OCI-LY1 (cell line): ENCODE measurements around the gene EEF2K.

Experiments
- H2AFZ ChIP-seq: fragments of 200-600 bp; sonication (generic), shearing (Covaris generic); 2 replicates; pipeline ENCODE4 v1.6.0; 2014; ENCODE audit warnings: antibody characterized with exemption, mild to moderate bottlenecking, low read length
- H3F3A ChIP-seq: fragments of 200-600 bp; sonication (generic), shearing (Covaris generic); 2 replicates; pipeline ENCODE4 v1.6.0; 2014; ENCODE audit warnings: mild to moderate bottlenecking, antibody characterized with exemption, low read length, moderate library complexity; ENCODE audit not compliant: insufficient read depth
- H3K27ac ChIP-seq: fragments of 200-600 bp; sonication (generic); 2 replicates; pipeline ENCODE4 v1.5.1; 2014; ENCODE audit warnings: low read length, mixed run types, mild to moderate bottlenecking, low read depth; ENCODE audit not compliant: poor library complexity, severe bottlenecking
- H3K27me3 ChIP-seq: fragments of 200-600 bp; sonication (generic); 2 replicates; pipeline ENCODE4 v1.6.0; 2014; ENCODE audit warnings: antibody characterized with exemption, mild to moderate bottlenecking, low read length, moderate library complexity; ENCODE audit not compliant: insufficient read depth
- H3K36me3 ChIP-seq: fragments of 200-600 bp; sonication (generic); 2 replicates; pipeline ENCODE4 v1.6.1; 2014; ENCODE audit warnings: mild to moderate bottlenecking, antibody characterized with exemption, low read length, moderate library complexity, mixed read lengths; ENCODE audit not compliant: insufficient read depth
- H3K4me1 ChIP-seq: fragments of 200-600 bp; sonication (generic); 2 replicates; pipeline ENCODE4 v1.5.1; 2014; ENCODE audit warnings: mild to moderate bottlenecking, low read length, moderate library complexity; ENCODE audit not compliant: insufficient read depth, severe bottlenecking
- H3K4me2 ChIP-seq: fragments of 200-600 bp; sonication (generic), shearing (Covaris generic); 2 replicates; pipeline ENCODE4 v1.6.1; 2014; ENCODE audit warnings: low read length
- H3K4me3 ChIP-seq: fragments of 200-600 bp; sonication (generic); 2 replicates; pipeline ENCODE4 v1.5.1; 2014; ENCODE audit warnings: low read length, low read depth, mild to moderate bottlenecking, mixed read lengths; ENCODE audit not compliant: poor library complexity, severe bottlenecking
- H3K79me2 ChIP-seq: fragments of 200-600 bp; shearing (Covaris generic); 2 replicates; pipeline ENCODE4 v1.6.1; 2016; ENCODE audit warnings: mixed run types, low read length, mixed read lengths; ENCODE audit not compliant: insufficient read depth
- H3K9ac ChIP-seq: fragments of 200-600 bp; sonication (generic), shearing (Covaris generic); 2 replicates; pipeline ENCODE4 v1.6.1; 2014; ENCODE audit warnings: mild to moderate bottlenecking, low read length, mixed read lengths
- H3K9me2 ChIP-seq: fragments of 200-600 bp; sonication (generic), shearing (Covaris generic); 2 replicates; pipeline ENCODE4 v1.6.1; 2014; ENCODE audit warnings: low read depth, mild to moderate bottlenecking, low read length, mixed read lengths
- H3K9me3 ChIP-seq: fragments of 200-600 bp; shearing (Covaris generic); 2 replicates; pipeline ENCODE4 v1.6.1; 2014; ENCODE audit warnings: low read length, mixed read lengths
- H4K20me1 ChIP-seq: fragments of 200-600 bp; sonication (generic), shearing (Covaris generic); 2 replicates; pipeline ENCODE4 v1.6.0; 2016; ENCODE audit warnings: mild to moderate bottlenecking, low read length; ENCODE audit not compliant: insufficient read depth
- EZH2 ChIP-seq: fragments of 200-600 bp; sonication (generic), shearing (Covaris generic); IDR thresholded peaks from 2 replicates; pipeline ENCODE4 v1.8.0; 2017; ENCODE audit warnings: borderline replicate concordance, mixed run types, mild to moderate bottlenecking, antibody characterized with exemption, low read length, moderate library complexity, mixed read lengths
- TF ChIP-seq, protein P1 (sequence below): fragments of 200-600 bp; sonication (generic), shearing (Covaris generic); IDR thresholded peaks from 2 replicates; pipeline ENCODE4 v1.5.1; 2017; ENCODE audit warnings: mild to moderate bottlenecking, antibody characterized with exemption, low read length, moderate library complexity, mixed read lengths

Gene EEF2K

DNA sequence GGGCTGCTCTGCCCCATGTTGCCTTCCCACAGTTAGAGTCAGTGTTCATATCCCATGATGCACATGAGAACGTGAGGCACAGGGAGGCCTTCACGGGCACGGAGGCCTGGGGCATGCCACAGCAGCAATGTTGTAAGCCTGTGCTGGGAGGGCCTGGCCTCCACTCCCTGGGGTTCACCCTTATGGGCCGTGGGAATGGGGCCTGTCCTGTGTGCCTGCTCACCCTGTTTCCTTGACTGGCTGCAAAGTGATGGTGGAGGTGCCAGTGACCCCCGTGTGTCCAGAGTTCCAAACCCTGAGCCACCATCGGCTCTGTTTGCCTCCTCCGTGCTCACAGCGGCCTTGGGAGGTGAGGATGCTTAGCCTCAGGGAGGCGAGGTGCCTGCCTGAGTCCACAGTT is 100.7 kb downstream of the EEF2K start:
- peaks cover 6% of the 10 kb centered on the region; the same call in 1 of the 2 replicates for H3K79me2 ChIP-seq
- no peaks in the 10 kb centered on the region for H3K27me3 ChIP-seq
- H3K9ac ChIP-seq, result no peak overlapping the region
- H3K9me2 ChIP-seq, result no peaks in the 10 kb centered on the region
- H3K9me3 ChIP-seq, result no peaks in the 10 kb centered on the region
- H3K27ac ChIP-seq, result no peak overlapping the region
- no peaks in the 10 kb centered on the region for H3K4me1 ChIP-seq
- H3K4me2 ChIP-seq, result no peak overlapping the region
- H3K4me3 ChIP-seq, result no peak overlapping the region
- no peak overlapping the region for H2AFZ ChIP-seq
- no peaks in the 10 kb centered on the region for H3F3A ChIP-seq
- peaks cover 86% of the 10 kb centered on the region for H3K36me3 ChIP-seq
- no peaks in the 10 kb centered on the region for H4K20me1 ChIP-seq
- TF ChIP-seq, protein P1, sequence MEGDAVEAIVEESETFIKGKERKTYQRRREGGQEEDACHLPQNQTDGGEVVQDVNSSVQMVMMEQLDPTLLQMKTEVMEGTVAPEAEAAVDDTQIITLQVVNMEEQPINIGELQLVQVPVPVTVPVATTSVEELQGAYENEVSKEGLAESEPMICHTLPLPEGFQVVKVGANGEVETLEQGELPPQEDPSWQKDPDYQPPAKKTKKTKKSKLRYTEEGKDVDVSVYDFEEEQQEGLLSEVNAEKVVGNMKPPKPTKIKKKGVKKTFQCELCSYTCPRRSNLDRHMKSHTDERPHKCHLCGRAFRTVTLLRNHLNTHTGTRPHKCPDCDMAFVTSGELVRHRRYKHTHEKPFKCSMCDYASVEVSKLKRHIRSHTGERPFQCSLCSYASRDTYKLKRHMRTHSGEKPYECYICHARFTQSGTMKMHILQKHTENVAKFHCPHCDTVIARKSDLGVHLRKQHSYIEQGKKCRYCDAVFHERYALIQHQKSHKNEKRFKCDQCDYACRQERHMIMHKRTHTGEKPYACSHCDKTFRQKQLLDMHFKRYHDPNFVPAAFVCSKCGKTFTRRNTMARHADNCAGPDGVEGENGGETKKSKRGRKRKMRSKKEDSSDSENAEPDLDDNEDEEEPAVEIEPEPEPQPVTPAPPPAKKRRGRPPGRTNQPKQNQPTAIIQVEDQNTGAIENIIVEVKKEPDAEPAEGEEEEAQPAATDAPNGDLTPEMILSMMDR, result no peak
- TF ChIP-seq EZH2, result no peak

DNA sequence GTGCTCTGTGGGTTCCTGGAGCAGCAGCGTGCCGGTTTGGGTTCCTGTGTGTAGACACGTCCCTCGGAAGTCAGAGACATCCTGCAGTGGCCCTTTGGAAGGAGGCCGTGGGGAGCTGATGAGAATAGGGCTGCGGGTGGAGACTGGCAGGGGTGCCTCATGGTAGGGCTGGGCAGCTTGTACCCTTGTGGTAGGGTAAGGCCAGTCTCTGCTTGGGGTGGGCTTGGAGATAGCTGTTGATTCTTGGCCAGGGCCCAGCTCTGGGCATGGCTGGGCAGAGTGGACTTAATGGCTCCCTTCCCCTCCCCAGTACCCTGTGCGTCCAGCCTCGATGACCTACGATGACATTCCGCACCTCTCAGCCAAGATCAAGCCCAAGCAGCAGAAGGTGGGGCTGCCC is 101.8 kb downstream of the EEF2K start:
- H3K9me3 ChIP-seq, result no peaks in the 10 kb centered on the region
- H4K20me1 ChIP-seq, result no peaks in the 10 kb centered on the region
- no peak overlapping the region for H3K4me3 ChIP-seq
- TF ChIP-seq, protein P1, result no peak
- no peak for TF ChIP-seq EZH2
- no peaks in the 10 kb centered on the region for H3K79me2 ChIP-seq
- no peaks in the 10 kb centered on the region for H3K27me3 ChIP-seq
- H2AFZ ChIP-seq, result no peak overlapping the region
- H3K4me1 ChIP-seq, result no peaks in the 10 kb centered on the region
- H3F3A ChIP-seq, result no peaks in the 10 kb centered on the region
- peaks cover 85% of the 10 kb centered on the region for H3K36me3 ChIP-seq
- no peaks in the 10 kb centered on the region for H3K9me2 ChIP-seq
- H3K4me2 ChIP-seq, result no peak overlapping the region
- H3K27ac ChIP-seq, result no peak overlapping the region
- H3K9ac ChIP-seq, result no peak overlapping the region

DNA sequence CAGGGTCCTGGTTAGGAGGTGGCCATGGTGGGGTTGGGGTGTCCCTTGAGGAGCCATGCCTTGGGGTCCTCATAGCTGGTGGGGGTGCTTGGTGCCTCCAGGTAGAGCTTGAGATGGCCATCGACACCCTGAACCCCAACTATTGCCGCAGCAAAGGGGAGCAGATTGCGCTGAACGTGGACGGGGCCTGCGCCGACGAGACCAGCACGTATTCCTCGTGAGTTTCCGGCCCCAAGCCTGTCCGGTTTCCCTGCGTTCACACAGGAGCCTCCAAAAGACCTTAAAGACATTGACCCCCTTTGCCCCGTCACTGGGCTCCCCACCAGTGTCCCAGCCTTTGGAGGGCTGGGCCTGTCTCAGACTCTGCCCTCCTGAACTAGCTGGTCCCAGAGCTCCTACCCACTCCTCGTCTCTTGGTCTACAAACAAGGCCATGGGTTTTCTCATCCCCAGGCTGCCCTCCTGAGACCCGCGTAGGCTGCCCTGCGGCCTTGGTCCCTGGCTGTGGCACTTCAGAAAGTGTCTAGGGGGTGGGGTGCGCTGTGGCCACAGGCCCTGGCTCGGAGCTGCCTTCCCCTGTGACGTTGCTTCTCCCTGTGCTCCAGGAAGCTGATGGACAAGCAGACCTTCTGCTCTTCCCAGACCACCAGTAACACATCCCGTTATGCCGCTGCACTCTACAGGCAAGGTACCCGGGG is 102.9 kb downstream of the EEF2K start:
- no peaks in the 10 kb centered on the region for H3K79me2 ChIP-seq
- H3K4me2 ChIP-seq, result no peak overlapping the region
- peaks cover 87% of the 10 kb centered on the region for H3K36me3 ChIP-seq
- no peaks in the 10 kb centered on the region for H3F3A ChIP-seq
- H3K9me2 ChIP-seq, result no peaks in the 10 kb centered on the region
- H3K9ac ChIP-seq, result no peak overlapping the region
- no peak overlapping the region for H3K27ac ChIP-seq
- no peaks in the 10 kb centered on the region for H3K9me3 ChIP-seq
- no peaks in the 10 kb centered on the region for H3K4me1 ChIP-seq
- no peaks in the 10 kb centered on the region for H4K20me1 ChIP-seq
- no peak for TF ChIP-seq EZH2
- TF ChIP-seq, protein P1, result no peak
- H2AFZ ChIP-seq, result no peak overlapping the region
- H3K27me3 ChIP-seq, result no peaks in the 10 kb centered on the region
- no peak overlapping the region for H3K4me3 ChIP-seq
